H1 (cell line): Measurements from ENCODE around the gene OR2T27.

Experiments
- CEBPB ChIP-seq: IDR thresholded peaks from 2 replicates; pipeline ENCODE4 v1.6.1; 2012; ENCODE audit warnings: low read depth, low read length
- CHD2 ChIP-seq: IDR thresholded peaks from 2 replicates; pipeline ENCODE4 v1.6.1; 2012; ENCODE audit warnings: low read length, improper control_type of control experiment
- KDM4A ChIP-seq: IDR thresholded peaks from one replicate; pipeline ENCODE4 v1.7.1; 2012; ENCODE audit warnings: low read depth, mild to moderate bottlenecking, moderate library complexity, low read length, inconsistent platforms; ENCODE audit not compliant: severe bottlenecking
- SIN3A ChIP-seq, 2 experiments: IDR thresholded peaks in 1 of 2; conservative IDR thresholded peaks in 1 of 2; 2 replicates each; pipeline ENCODE4 v1.6.1; 2011 to 2012; ENCODE audit warnings: low read length in 2 of 2, improper control_type of control experiment in 1 of 2, low read depth in 1 of 2, mild to moderate bottlenecking in 1 of 2
- TBP ChIP-seq: IDR thresholded peaks from 2 replicates; pipeline ENCODE4 v1.6.1; 2011; ENCODE audit warnings: low read depth, low read length, improper control_type of control experiment
- YY1 ChIP-seq: IDR thresholded peaks from 2 replicates; pipeline ENCODE4 v1.6.1; 2011; ENCODE audit warnings: low read depth, mild to moderate bottlenecking, low read length
- TF ChIP-seq, protein P1 (sequence below), 3 experiments: IDR thresholded peaks; 1 replicate in 2 of 3; 2 replicates in 1 of 3; pipeline versions ENCODE4 v1.5.1 to v1.6.1; 2011; ENCODE audit warnings: low read length in 3 of 3, mild to moderate bottlenecking in 3 of 3, inconsistent platforms in 2 of 3, low read depth in 1 of 3, moderate library complexity in 1 of 3; ENCODE audit not compliant: insufficient read depth in 1 of 3; ENCODE audit errors: control extremely low read depth in 1 of 3

DNA sequence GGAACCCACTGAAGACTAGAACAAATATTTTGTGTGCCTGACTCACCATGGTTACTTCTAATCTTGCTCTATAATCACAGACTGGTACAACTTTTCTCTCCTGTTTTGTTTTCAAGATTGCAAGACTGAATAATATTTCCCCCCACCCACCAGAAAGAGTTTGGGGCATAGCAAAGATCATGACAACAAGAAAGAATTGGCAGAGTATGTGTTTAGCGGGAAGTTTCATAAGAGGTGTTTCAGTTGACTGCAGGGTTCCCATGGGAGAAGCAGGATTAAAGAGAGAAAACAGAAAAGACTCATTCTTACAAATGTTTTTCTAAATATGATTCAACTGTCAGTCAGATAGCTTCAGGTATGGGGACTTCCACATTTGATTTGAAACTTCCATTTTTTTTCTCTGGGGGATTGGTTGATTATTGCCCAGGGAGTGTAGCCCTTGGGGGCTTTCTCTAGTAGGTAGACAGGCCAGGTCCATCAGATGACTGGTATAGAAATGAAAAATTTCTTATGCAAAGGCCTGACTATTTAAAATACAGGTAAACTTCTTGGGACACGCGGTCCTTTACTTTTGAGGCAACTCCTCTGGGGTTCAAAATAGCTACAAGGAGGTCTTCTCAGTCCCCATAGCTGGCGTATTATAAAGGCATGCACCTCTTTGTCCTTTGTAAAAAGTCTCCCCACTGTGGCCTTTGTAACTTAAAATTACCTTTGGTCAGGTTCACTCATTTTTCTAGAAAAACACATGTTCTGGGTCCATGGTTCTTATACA lies 33.4 kb upstream of the OR2T27 start:
- TF ChIP-seq, protein P1, sequence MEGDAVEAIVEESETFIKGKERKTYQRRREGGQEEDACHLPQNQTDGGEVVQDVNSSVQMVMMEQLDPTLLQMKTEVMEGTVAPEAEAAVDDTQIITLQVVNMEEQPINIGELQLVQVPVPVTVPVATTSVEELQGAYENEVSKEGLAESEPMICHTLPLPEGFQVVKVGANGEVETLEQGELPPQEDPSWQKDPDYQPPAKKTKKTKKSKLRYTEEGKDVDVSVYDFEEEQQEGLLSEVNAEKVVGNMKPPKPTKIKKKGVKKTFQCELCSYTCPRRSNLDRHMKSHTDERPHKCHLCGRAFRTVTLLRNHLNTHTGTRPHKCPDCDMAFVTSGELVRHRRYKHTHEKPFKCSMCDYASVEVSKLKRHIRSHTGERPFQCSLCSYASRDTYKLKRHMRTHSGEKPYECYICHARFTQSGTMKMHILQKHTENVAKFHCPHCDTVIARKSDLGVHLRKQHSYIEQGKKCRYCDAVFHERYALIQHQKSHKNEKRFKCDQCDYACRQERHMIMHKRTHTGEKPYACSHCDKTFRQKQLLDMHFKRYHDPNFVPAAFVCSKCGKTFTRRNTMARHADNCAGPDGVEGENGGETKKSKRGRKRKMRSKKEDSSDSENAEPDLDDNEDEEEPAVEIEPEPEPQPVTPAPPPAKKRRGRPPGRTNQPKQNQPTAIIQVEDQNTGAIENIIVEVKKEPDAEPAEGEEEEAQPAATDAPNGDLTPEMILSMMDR (IDR thresholded peaks at IDR 0.05; ENCODE audit: control extremely low read depth in 1 of 3, insufficient read depth in 1 of 3, low read depth in 1 of 3, low read length in 3 of 3) = no peak
- TF ChIP-seq CHD2 (no peak), CEBPB (no peak), TBP (no peak), KDM4A (no peak), YY1 (no peak), SIN3A (conservative IDR thresholded peaks at IDR 0.05 in 1 of 2, IDR thresholded peaks at IDR 0.05 in 1 of 2; ENCODE audit: low read depth in 1 of 2, low read length in 2 of 2) (no peak)
